SK-N-MC (cell line): ENCODE results near the gene ATOSB.

ENCODE experiments used
- EZH2 ChIP-seq: fragments of 200-600 bp; sonication (generic); IDR thresholded peaks from one replicate; pipeline ENCODE4 v1.6.1; 2017; ENCODE audit warnings: antibody characterized with exemption
- POLR2AphosphoS5 ChIP-seq: IDR thresholded peaks from 2 replicates; pipeline ENCODE4 v1.6.1; 2012; ENCODE audit warnings: mild to moderate bottlenecking, low read depth, low read length, borderline replicate concordance

GRCh38 chr9:35108461-35108860, 7.2 kb downstream of the ATOSB start:
- TF ChIP-seq EZH2 (no peak), POLR2AphosphoS5 (no peak)
